MM.1S (cell line): ENCODE measurements around the gene HDAC3.

Source experiments
- DNase-seq: peaks from one replicate; pipeline ENCODE4 v3.0.0-alpha.2; 2015
- H2AFZ ChIP-seq: fragments of 300-600 bp; sonication (generic); 2 replicates; pipeline ENCODE4 v1.6.0; 2016; ENCODE audit warnings: antibody characterized with exemption, low read length
- H3F3A ChIP-seq: fragments of 300-600 bp; sonication (generic); 2 replicates; pipeline ENCODE4 v1.6.1; 2016; ENCODE audit warnings: mild to moderate bottlenecking, antibody characterized with exemption, low read length, moderate library complexity, mixed read lengths; ENCODE audit not compliant: insufficient read depth
- H3K27ac ChIP-seq: fragments of 300-600 bp; sonication (generic); 2 replicates; pipeline ENCODE4 v1.5.1; 2016; ENCODE audit warnings: mild to moderate bottlenecking, low read length
- H3K27me3 ChIP-seq: fragments of 300-600 bp; sonication (generic); replicated peaks from 2 replicates; pipeline ENCODE4 v1.6.0; 2016; ENCODE audit warnings: low read length; ENCODE audit not compliant: insufficient read depth
- H3K36me3 ChIP-seq: fragments of 300-600 bp; sonication (generic); replicated peaks from 2 replicates; pipeline ENCODE4 v1.6.1; 2016; ENCODE audit warnings: mild to moderate bottlenecking, low read length, mixed read lengths; ENCODE audit not compliant: insufficient read depth
- H3K4me1 ChIP-seq: fragments of 300-600 bp; sonication (generic); 2 replicates; pipeline ENCODE4 v1.6.1; 2016; ENCODE audit warnings: low read length, mixed read lengths
- H3K4me2 ChIP-seq: fragments of 300-600 bp; sonication (generic); 2 replicates; pipeline ENCODE4 v1.6.0; 2016; ENCODE audit warnings: low read depth, low read length
- H3K4me3 ChIP-seq: fragments of 300-600 bp; sonication (generic); 2 replicates; pipeline ENCODE4 v1.5.1; 2016; ENCODE audit warnings: low read length, mixed read lengths
- H3K79me2 ChIP-seq: fragments of 300-600 bp; sonication (generic); 2 replicates; pipeline ENCODE4 v1.6.1; 2016; ENCODE audit warnings: mixed run types, low read length, mixed read lengths
- H3K9ac ChIP-seq: fragments of 300-600 bp; sonication (generic); 2 replicates; pipeline ENCODE4 v1.6.1; 2016; ENCODE audit warnings: low read length, mixed read lengths
- H3K9me2 ChIP-seq: fragments of 300-600 bp; sonication (generic); replicated peaks from 2 replicates; pipeline ENCODE4 v1.6.1; 2016; ENCODE audit warnings: mild to moderate bottlenecking, low read length, mixed read lengths; ENCODE audit not compliant: insufficient read depth
- H3K9me3 ChIP-seq: fragments of 300-600 bp; sonication (generic); replicated peaks from 2 replicates; pipeline ENCODE4 v1.6.1; 2016; ENCODE audit warnings: mild to moderate bottlenecking, low read length, mixed read lengths; ENCODE audit not compliant: insufficient read depth
- H4K20me1 ChIP-seq: fragments of 300-600 bp; sonication (generic); 2 replicates; pipeline ENCODE4 v1.6.1; 2016; ENCODE audit warnings: mild to moderate bottlenecking, low read length, moderate library complexity, mixed read lengths; ENCODE audit not compliant: insufficient read depth
- CTCF ChIP-seq: fragments of 300-600 bp; sonication (generic); IDR thresholded peaks from 2 replicates; pipeline ENCODE4 v1.5.1; 2016; ENCODE audit warnings: antibody characterized with exemption, low read length, mixed read lengths
- EZH2 ChIP-seq: fragments of 300-600 bp; sonication (generic); optimal IDR thresholded peaks from 2 replicates; pipeline ENCODE3; 2017; ENCODE audit warnings: low read depth, mild to moderate bottlenecking, antibody characterized with exemption, low read length, mixed read lengths
- EZH2phosphoT487 ChIP-seq: fragments of 300-600 bp; sonication (generic); IDR thresholded peaks from 2 replicates; pipeline ENCODE4 v1.6.1; 2018; ENCODE audit warnings: antibody characterized with exemption, low read length

The HDAC3 gene

GRCh38 chr5:141635646-141636045 lies 1.0 kb downstream of the HDAC3 start:
- no peak overlapping the region for H3K27ac ChIP-seq
- no peak for DNase-seq
- peaks cover 4% of the 10 kb centered on the region; the same call in 1 of the 2 replicates for H4K20me1 ChIP-seq
- peak overlapping the region; percentile 84; the same call in 1 of the 2 replicates for H3K9ac ChIP-seq
- H3K27me3 ChIP-seq: no peaks in the 10 kb centered on the region
- peaks cover 16% of the 10 kb centered on the region for H3K4me1 ChIP-seq
- H3K9me2 ChIP-seq: no peaks in the 10 kb centered on the region
- peak overlapping the region; percentile 97 for H3K4me3 ChIP-seq
- peaks cover 53% of the 10 kb centered on the region for H3K79me2 ChIP-seq
- H2AFZ ChIP-seq: no peak overlapping the region
- no peaks in the 10 kb centered on the region; the same call in 1 of the 2 replicates for H3K36me3 ChIP-seq
- peaks cover 11% of the 10 kb centered on the region; the same call in 1 of the 2 replicates for H3F3A ChIP-seq
- H3K9me3 ChIP-seq: no peaks in the 10 kb centered on the region
- peak overlapping the region; percentile 95 for H3K4me2 ChIP-seq
- no peak for TF ChIP-seq CTCF
- no peak for TF ChIP-seq EZH2phosphoT487
- no peak for TF ChIP-seq EZH2

GRCh38 chr5:141634720-141635119 lies 1.9 kb downstream of the HDAC3 start:
- Histone ChIP-seq H3K27me3 (no peaks in the 10 kb centered on the region), H3K79me2 (peaks cover 58% of the 10 kb centered on the region), H3K27ac (no peak overlapping the region), H3K9me3 (no peaks in the 10 kb centered on the region), H3K36me3 (no peaks in the 10 kb centered on the region; the same call in 1 of the 2 replicates), H3K9ac (no peak overlapping the region), H4K20me1 (peaks cover 4% of the 10 kb centered on the region; the same call in 1 of the 2 replicates), H3F3A (peaks cover 11% of the 10 kb centered on the region; the same call in 1 of the 2 replicates), H3K4me1 (peaks cover 16% of the 10 kb centered on the region), H3K4me2 (no peak overlapping the region), H3K9me2 (no peaks in the 10 kb centered on the region), H3K4me3 (no peak overlapping the region), H2AFZ (no peak overlapping the region)
- DNase-seq: no peak
- TF ChIP-seq CTCF (no peak), EZH2 (no peak), EZH2phosphoT487 (no peak)

- Histone ChIP-seq H3K4me1 (peaks cover 16% of the 10 kb centered on the region), H3K27me3 (no peaks in the 10 kb centered on the region), H3K4me2 (no peak overlapping the region), H3F3A (peaks cover 11% of the 10 kb centered on the region; the same call in 1 of the 2 replicates), H3K9me3 (no peaks in the 10 kb centered on the region), H3K9ac (no peak overlapping the region), H3K4me3 (no peak overlapping the region), H3K79me2 (peaks cover 59% of the 10 kb centered on the region), H2AFZ (no peak overlapping the region), H3K9me2 (no peaks in the 10 kb centered on the region), H3K36me3 (no peaks in the 10 kb centered on the region; the same call in 1 of the 2 replicates), H4K20me1 (peaks cover 4% of the 10 kb centered on the region; the same call in 1 of the 2 replicates), H3K27ac (no peak overlapping the region)
- DNase-seq: no peak
- TF ChIP-seq CTCF (no peak), EZH2 (no peak), EZH2phosphoT487 (no peak)
Measured at GRCh38 chr5:141633871-141634561, 2.6 kb downstream of the HDAC3 start.
